Suprapubic skin (tissue), 4 donors: ENCODE results near the gene PDXDC1.
"Not testable (repeated sequence)": the region's sequence is repeated elsewhere in the genome, so short reads cannot be mapped to it uniquely, and the experiment has no call there.

Source experiments
- CTCF ChIP-seq, 2 donors: fragments of 200-600 bp in 1 of 2; fragments of 450-650 bp in 1 of 2; sonication (generic) in 1 of 2; IDR thresholded peaks; one replicate each; pipeline ENCODE4 v1.5.1; 2016 to 2019; ENCODE audit warnings: antibody characterized with exemption in 2 of 2, mild to moderate bottlenecking in 1 of 2, moderate library complexity in 1 of 2
- POLR2A ChIP-seq, 2 donors: fragments of 450-650 bp; IDR thresholded peaks; one replicate each; pipeline ENCODE4 v1.6.1; 2017; ENCODE audit warnings: antibody characterized with exemption in 2 of 2, mild to moderate bottlenecking in 2 of 2, moderate library complexity in 2 of 2
- POLR2AphosphoS5 ChIP-seq, 3 donors: sonication (generic); formaldehyde crosslinking; IDR thresholded peaks; one replicate each; pipeline ENCODE4 v1.6.1; 2017; ENCODE audit warnings: antibody characterized with exemption in 3 of 3

DNA sequence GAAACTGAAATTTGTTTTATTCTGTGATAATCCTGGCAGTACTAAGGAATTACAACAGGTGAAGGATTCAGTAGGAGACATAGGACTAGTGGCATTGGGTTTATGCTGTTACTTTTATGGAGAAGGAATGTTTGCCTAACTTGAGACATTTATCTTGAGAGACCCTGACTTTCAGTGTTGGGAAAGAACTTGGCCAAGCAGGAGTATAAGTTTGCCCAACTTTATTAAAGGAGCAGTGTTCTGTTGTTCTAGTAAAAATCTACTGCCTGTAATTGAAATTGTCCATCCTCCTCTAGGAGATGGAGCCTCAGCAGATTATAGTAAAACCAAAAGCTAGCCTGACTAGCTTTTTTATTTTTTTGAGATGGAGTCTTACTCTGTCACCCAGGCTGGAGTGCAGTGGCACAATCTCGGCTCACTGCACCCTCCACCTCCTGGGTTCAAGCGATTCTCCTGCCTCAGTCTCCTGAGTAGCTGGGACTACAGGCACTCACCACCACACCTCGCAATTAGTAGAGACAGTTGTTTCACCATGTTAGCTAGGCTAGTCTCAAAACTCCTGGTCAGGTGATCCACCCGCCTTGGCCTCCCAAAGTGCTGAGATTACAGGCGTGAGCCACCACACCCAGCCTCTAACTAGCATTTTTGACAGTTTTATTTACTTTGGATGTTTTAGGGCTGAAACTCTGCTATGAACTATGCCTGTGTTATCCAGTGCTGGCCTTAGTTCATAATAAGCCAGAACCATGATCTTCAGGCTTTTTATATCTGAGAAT lies 30.7 kb downstream of the PDXDC1 start:
- not testable (repeated sequence) for TF ChIP-seq CTCF, POLR2A, POLR2AphosphoS5 (IDR thresholded peaks at IDR 0.05)
